GM12878 (cell line): ENCODE measurements around the gene TSNAX. TPM values are rescaled to one million over a fixed set of nuclear protein-coding genes. Genes with fewer than 3 reads are reported as not detected.
"Not testable (repeated sequence)": the region's sequence is repeated elsewhere in the genome, so short reads cannot be mapped to it uniquely, and the experiment has no call there.

Source experiments
- ATAC-seq: fragments of 200-7000 bp; cut with Tn5 transposase; 3 replicates; pipeline ENCODE4 v1.9.1; 2020; ENCODE audit warnings: mild to moderate bottlenecking, moderate library complexity
- BruUV-seq: library from RNA; stranded (reverse); fragments of 400-500 nt; replicated peaks from 2 replicates; lab custom pipeline; 2021; lab: Mats Ljungman, UMichigan
- CTCF ChIA-PET: fragments of 300-600 bp; sonication (Branson Sonifier 250); formaldehyde crosslinking; extraction: SDS; loops from one replicate; lab custom pipeline; 2021; ENCODE audit warnings: inconsistent platforms; lab: Yijun Ruan, JAX
- POLR2A ChIA-PET: fragments of 350-600 bp; formaldehyde crosslinking; extraction: SDS; loops from one replicate; lab custom pipeline; 2021; ENCODE audit warnings: inconsistent platforms; lab: Charles Lee
- RAD21 ChIA-PET: fragments of 300-600 bp; sonication (Branson Sonifier 250); formaldehyde crosslinking; loops from one replicate; lab custom pipeline; 2023; ENCODE audit warnings: antibody characterized with exemption; ENCODE audit not compliant: unreplicated experiment; lab: Charles Lee
- SMC1A ChIA-PET: fragments of 300-600 bp; sonication (Branson Sonifier 250); formaldehyde crosslinking; loops from one replicate; lab custom pipeline; 2023; ENCODE audit not compliant: unreplicated experiment, uncharacterized antibody; lab: Charles Lee
- DNase-seq: peaks from one replicate; pipeline ENCODE4 v3.0.0-alpha.2; 2011; ENCODE audit warnings: low read depth, low spot score
- FAIRE-seq: peaks from 3 replicates; lab custom pipeline; 2011; peaks lifted over from hg19 to GRCh38; lab: Jason Lieb, UNC
- H2AFZ ChIP-seq: 2 replicates; pipeline ENCODE4 v1.6.0; 2011; ENCODE audit warnings: low read depth, low read length, control low read depth; ENCODE audit not compliant: control insufficient read depth
- H3K27ac ChIP-seq: 2 replicates; pipeline ENCODE4 v1.5.1; 2011; ENCODE audit warnings: control low read depth; ENCODE audit not compliant: control insufficient read depth, insufficient read depth
- H3K27me3 ChIP-seq, 2 experiments: replicated peaks in 1 of 2; 2 replicates each; pipeline versions ENCODE4 v1.6.0 to v1.6.1; 2011; ENCODE audit warnings: low read length in 1 of 2; ENCODE audit not compliant: control insufficient read depth in 2 of 2, insufficient read depth in 2 of 2
- H3K36me3 ChIP-seq, 2 experiments: 2 replicates each; pipeline ENCODE4 v1.5.1; 2011; ENCODE audit warnings: low read length in 1 of 2; ENCODE audit not compliant: control insufficient read depth in 2 of 2, insufficient read depth in 2 of 2
- H3K4me1 ChIP-seq: 2 replicates; pipeline ENCODE4 v1.6.1; 2011; ENCODE audit warnings: mild to moderate bottlenecking, low read length, moderate library complexity, mixed read lengths; ENCODE audit not compliant: control insufficient read depth, insufficient read depth
- H3K4me2 ChIP-seq: 2 replicates; pipeline ENCODE4 v1.6.0; 2011; ENCODE audit warnings: control low read depth; ENCODE audit not compliant: control insufficient read depth, insufficient read depth
- H3K4me3 ChIP-seq: fragments of 200-600 bp; sonication (generic); 2 replicates; pipeline ENCODE4 v1.5.1; 2016
- H3K79me2 ChIP-seq: 2 replicates; pipeline ENCODE4 v1.6.0; 2011; ENCODE audit warnings: low read length; ENCODE audit not compliant: control insufficient read depth, insufficient read depth
- H3K9ac ChIP-seq: 2 replicates; pipeline ENCODE4 v1.8.0; 2011; ENCODE audit warnings: low read length, control low read depth, mixed read lengths; ENCODE audit not compliant: control insufficient read depth, insufficient read depth
- H3K9me3 ChIP-seq: replicated peaks from 3 replicates; pipeline ENCODE4 v1.5.1; 2011; ENCODE audit warnings: mild to moderate bottlenecking, low read length; ENCODE audit not compliant: control insufficient read depth, insufficient read depth
- H4K20me1 ChIP-seq: 2 replicates; pipeline ENCODE4 v1.6.0; 2011; ENCODE audit not compliant: control insufficient read depth, insufficient read depth
- CHD1 ChIP-seq: IDR thresholded peaks from 2 replicates; pipeline ENCODE4 v1.6.1; 2012; ENCODE audit warnings: low read depth, low read length, improper control_type of control experiment
- EED ChIP-seq: sonication (generic); IDR thresholded peaks from 2 replicates; pipeline ENCODE4 v1.6.1; 2016; ENCODE audit warnings: antibody characterized with exemption, low read depth
- NBN ChIP-seq: fragments of 450-650 bp; IDR thresholded peaks from 2 replicates; pipeline ENCODE4 v1.6.1; 2016
- WGBS: methylation state at CpG from one replicate; pipeline ENCODE4 v1.1.6; 2016; ENCODE audit warnings: low lambda C conversion rate; ENCODE audit not compliant: insufficient replicate concordance, insufficient coverage; ENCODE audit errors: missing lambda C conversion rate; 5-methylcytosine and 5-hydroxymethylcytosine counted together
- in situ Hi-C: fragments of 300-500 bp; cut with MboI; formaldehyde crosslinking; loops from 9 replicates; pipeline ENCODE4 v1.14.3; 2018; ENCODE audit warnings: mixed read lengths
- intact Hi-C: fragments of 100-400 bp; cut with micrococcal nuclease; formaldehyde crosslinking; loops from one replicate; pipeline ENCODE4 v1.14.2; 2022; ENCODE audit not compliant: unreplicated experiment
- polyA plus RNA-seq, 11 experiments: library from polyadenylated mRNA; depleted of rRNA in 4 of 11; unstranded in 6 of 11; stranded (reverse) in 5 of 11; fragments of >200 nt; fragmentation: Nextera tagmentation in 4 of 11; fragmentation: Illumina TruSeq in 1 of 11; extraction: Ambion mirVana in 4 of 11; extraction: Trizol in 1 of 11; gene quantifications; 1 replicate in 1 of 11; 2 replicates in 10 of 11; pipeline versions ENCODE4 v1.2.1 to v1.2.3, GENCODE V29; 2011 to 2016; ENCODE audit warnings: inconsistent platforms in 2 of 11, missing spikeins in 2 of 11, low read depth in 1 of 11
- total RNA-seq, 4 experiments: library from RNA; depleted of rRNA in 3 of 4; stranded (reverse); fragments of >200 nt in 3 of 4; fragmentation: Illumina TruSeq in 1 of 4; extraction: Trizol in 1 of 4; gene quantifications; 2 replicates each; pipeline versions ENCODE4 v1.2.1 to v1.2.3, GENCODE V29; 2013 to 2021
- TF ChIP-seq, protein P1 (sequence below): fragments of 450-650 bp; IDR thresholded peaks from 2 replicates; pipeline ENCODE4 v1.6.1; 2018; ENCODE audit warnings: mild to moderate bottlenecking, low read depth, moderate library complexity; ENCODE audit not compliant: partially characterized antibody

Gene TSNAX
- total and polyA plus RNA-seq, 10 of the 15 experiments (the other 5 are each of a cell fraction or from before 2014, with no cell fraction given): 24.8 to 49.7 (median 35.6) TPM

DNA sequence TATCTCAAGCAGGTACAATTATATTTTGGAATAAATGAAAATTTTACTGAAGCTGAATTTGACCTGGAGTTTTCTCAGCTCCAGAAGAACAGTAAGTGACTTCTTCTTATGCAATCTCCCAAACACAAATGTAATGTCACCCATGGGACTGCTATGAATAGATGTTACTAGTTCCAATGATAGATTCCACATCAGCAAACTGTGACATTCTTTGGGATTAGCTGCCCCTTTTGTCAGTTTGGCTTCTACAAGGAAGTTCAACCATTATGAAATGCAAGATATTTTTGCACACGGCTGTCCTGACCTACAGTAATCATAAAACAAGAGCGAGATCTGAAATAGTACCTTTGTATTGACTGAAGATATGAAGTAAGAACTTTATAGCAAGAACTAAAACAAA, 27.8 kb upstream of the TSNAX start (continued):
- TF ChIP-seq, protein P1, sequence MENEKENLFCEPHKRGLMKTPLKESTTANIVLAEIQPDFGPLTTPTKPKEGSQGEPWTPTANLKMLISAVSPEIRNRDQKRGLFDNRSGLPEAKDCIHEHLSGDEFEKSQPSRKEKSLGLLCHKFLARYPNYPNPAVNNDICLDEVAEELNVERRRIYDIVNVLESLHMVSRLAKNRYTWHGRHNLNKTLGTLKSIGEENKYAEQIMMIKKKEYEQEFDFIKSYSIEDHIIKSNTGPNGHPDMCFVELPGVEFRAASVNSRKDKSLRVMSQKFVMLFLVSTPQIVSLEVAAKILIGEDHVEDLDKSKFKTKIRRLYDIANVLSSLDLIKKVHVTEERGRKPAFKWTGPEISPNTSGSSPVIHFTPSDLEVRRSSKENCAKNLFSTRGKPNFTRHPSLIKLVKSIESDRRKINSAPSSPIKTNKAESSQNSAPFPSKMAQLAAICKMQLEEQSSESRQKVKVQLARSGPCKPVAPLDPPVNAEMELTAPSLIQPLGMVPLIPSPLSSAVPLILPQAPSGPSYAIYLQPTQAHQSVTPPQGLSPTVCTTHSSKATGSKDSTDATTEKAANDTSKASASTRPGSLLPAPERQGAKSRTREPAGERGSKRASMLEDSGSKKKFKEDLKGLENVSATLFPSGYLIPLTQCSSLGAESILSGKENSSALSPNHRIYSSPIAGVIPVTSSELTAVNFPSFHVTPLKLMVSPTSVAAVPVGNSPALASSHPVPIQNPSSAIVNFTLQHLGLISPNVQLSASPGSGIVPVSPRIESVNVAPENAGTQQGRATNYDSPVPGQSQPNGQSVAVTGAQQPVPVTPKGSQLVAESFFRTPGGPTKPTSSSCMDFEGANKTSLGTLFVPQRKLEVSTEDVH: no peak
- TF ChIP-seq CHD1 (no peak), EED (no peak), NBN (no peak)

DNA sequence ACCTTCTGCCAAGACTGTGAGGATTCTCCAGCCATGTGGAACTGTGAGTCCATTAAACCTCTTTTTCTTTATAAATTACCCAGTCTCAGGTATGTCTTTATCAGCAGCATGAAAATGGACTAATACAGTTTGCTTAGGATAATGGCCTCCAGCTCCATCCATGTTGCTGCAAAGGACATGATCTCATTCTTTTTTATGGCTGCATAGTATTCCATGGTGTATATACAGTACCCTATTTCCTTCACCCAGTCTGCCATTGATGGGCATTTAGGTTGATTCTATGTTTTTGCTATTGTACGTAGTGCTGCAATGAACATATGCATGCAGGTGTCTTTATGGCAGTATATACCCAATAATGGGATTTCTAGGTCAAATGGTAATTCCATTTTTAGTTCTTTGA, 25.3 kb upstream of the TSNAX start:
- not testable (repeated sequence) for H3K4me1 ChIP-seq

More for the DNA sequence above, 25.3 kb upstream of the TSNAX start:
- FAIRE-seq, H4K20me1 ChIP-seq, DNase-seq, H3K27ac ChIP-seq, H3K27me3 ChIP-seq, H3K36me3 ChIP-seq, H2AFZ ChIP-seq, intact Hi-C loops, H3K9ac ChIP-seq, H3K4me2 ChIP-seq, in situ Hi-C loops, H3K4me3 ChIP-seq, POLR2A ChIA-PET, ATAC-seq, H3K79me2 ChIP-seq, BruUV-seq, RAD21 ChIA-PET: not testable (repeated sequence)
- ChIA-PET SMC1A (interaction anchor here (0.6 to 1.2 kb wide), 3 partner anchors 7 to 36 kb away, joined by 3 to 6 read pairs (median 3); no protein-coding TSS in a partner anchor), CTCF (interaction anchor here (0.6 kb wide), 1 partner anchor 18 kb away, joined by 3 read pairs; no protein-coding TSS in a partner anchor)
- WGBS: 94% methylated on average over 1 of the region's 1 CpG
- peaks cover 17% of the 10 kb centered on the region for H3K9me3 ChIP-seq
